Astrocyte of the cerebellum (primary cell): Measurements from ENCODE around the gene SH3D21.

Source experiments
- DNase-seq: peaks from one replicate; pipeline ENCODE4 v3.0.0-alpha.2; 2011; ENCODE audit warnings: low read depth
- H3K4me3 ChIP-seq: 2 replicates; pipeline ENCODE4 v1.5.1; 2011; ENCODE audit warnings: mild to moderate bottlenecking, low read depth, low read length, moderate library complexity
- CTCF ChIP-seq: IDR thresholded peaks from 2 replicates; pipeline ENCODE4 v1.5.1; 2012; ENCODE audit warnings: low read length, low read depth, moderate library complexity, mild to moderate bottlenecking; ENCODE audit errors: missing control alignments
- in situ Hi-C: cut with HindIII; loops from 2 replicates; pipeline ENCODE4 v1.10.0; 2017; ENCODE audit warnings: low sequenced_read_pairs

The SH3D21 gene

DNA sequence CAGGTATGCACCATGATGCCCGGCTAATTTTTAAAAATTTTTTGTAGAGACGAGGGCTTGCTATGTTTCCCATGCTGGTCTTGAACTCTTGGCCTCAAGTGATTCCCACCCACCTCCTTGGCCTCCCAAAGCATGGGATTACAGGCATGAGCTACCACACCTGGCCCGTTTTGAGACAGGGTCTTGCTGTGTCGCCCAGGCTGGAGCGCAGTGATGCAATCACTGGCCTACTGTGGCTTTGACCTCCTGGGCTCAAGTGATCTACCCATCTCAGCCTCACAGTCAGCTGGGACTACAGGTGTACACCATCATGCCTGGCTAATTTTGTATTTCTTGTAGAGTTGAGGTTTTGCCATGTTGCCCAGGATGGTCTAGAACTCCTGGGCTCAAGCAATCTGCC is 7.5 kb upstream of the SH3D21 start:
- H3K4me3 ChIP-seq = no peak overlapping the region
- no peak for TF ChIP-seq CTCF
- no peak for DNase-seq
- in situ Hi-C loops = no loop called here

- H3K4me3 ChIP-seq = no peak overlapping the region
- in situ Hi-C loops = no loop called here
- DNase-seq = no peak
- TF ChIP-seq CTCF = no peak
Measured at GRCh38 chr1:36300526-36300925, 5.6 kb upstream of the SH3D21 start.

DNA sequence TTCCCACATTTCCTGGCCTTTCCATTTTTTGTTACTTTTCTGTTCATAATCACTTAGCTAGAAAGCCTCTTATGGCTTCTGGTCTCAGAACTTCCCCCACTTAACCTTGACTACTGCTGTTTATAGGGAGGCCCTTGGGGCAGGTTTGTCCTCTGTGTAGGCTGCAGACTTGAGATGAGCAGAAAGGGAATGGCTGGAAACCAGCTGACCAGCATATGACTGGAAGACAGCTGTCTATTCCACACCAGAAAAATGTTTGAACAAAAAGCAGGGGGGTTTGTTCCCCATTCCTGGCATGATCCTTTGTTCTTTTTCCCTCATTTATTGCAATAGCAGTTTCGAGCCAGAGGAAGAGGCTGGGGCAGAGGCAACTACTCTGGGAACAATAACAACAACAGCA is 4.9 kb upstream of the SH3D21 start:
- H3K4me3 ChIP-seq = no peak overlapping the region
- in situ Hi-C loops = no loop called here
- no peak for DNase-seq
- no peak for TF ChIP-seq CTCF

GRCh38 chr1:36303244-36303643 is 2.9 kb upstream of the SH3D21 start:
- TF ChIP-seq CTCF = no peak
- in situ Hi-C loops = no loop called here
- H3K4me3 ChIP-seq = no peak overlapping the region
- DNase-seq = no peak

GRCh38 chr1:36303650-36304360 is 2.4 kb upstream of the SH3D21 start:
- H3K4me3 ChIP-seq = no peak overlapping the region
- in situ Hi-C loops = no loop called here
- no peak for TF ChIP-seq CTCF
- DNase-seq = no peak

DNA sequence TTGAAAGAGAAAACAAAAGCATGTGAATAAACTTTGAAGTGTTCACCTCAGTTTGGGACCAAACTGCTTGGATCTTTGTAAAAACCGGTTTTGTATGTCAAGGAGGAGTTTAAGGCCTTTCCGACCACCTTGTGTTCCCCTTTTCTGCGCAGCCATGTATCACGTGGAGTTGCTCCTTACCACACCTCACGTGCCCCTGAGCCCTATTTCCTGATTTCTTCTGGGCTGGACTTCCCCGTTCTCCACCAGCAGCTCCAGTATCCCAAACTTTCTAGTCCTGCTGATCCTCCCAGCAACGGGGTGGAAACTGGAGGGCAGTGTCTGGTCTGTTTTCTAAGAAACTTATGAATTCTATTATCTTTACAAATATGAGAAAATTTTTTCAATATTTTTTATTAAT is 1.6 kb upstream of the SH3D21 start:
- TF ChIP-seq CTCF = no peak
- no peak overlapping the region for H3K4me3 ChIP-seq
- no peak for DNase-seq
- in situ Hi-C loops = no loop called here
